IMR-90 (cell line): ENCODE measurements around the gene PPM1A. TPM values are rescaled to one million over a fixed set of nuclear protein-coding genes. Genes with fewer than 3 reads are reported as not detected.

ENCODE experiments used
- ATAC-seq: fragments of 200-7000 bp; cut with Tn5 transposase; 2 replicates; pipeline ENCODE4 v1.9.1; 2020; ENCODE audit warnings: low read depth, mild to moderate bottlenecking, moderate library complexity
- BruUV-seq: library from RNA; stranded (reverse); fragments of 400-500 nt; replicated peaks from 2 replicates; lab custom pipeline; 2021; lab: Mats Ljungman, UMichigan
- CTCF ChIA-PET: fragments of 300-600 bp; formaldehyde crosslinking; extraction: SDS; loops from one replicate; lab custom pipeline; 2021; ENCODE audit warnings: antibody characterized with exemption; lab: Yijun Ruan, JAX
- POLR2A ChIA-PET: fragments of 300-600 bp; sonication (Branson Sonifier 250); formaldehyde crosslinking; loops from one replicate; lab custom pipeline; 2022; ENCODE audit warnings: antibody characterized with exemption; ENCODE audit not compliant: unreplicated experiment; lab: Charles Lee
- DNase-seq: peaks from one replicate; pipeline ENCODE4 v3.0.0; 2013
- H2AFZ ChIP-seq: replicated peaks from 2 replicates; pipeline ENCODE3; 2013; ENCODE audit warnings: low read length, mild to moderate bottlenecking; ENCODE audit not compliant: poor library complexity
- H2AK5ac ChIP-seq: 2 replicates; pipeline ENCODE4 v1.6.1; 2013; ENCODE audit warnings: low read depth, low read length, inconsistent platforms
- H2AK9ac ChIP-seq: replicated peaks from 2 replicates; pipeline ENCODE3; 2013; ENCODE audit warnings: mild to moderate bottlenecking, low read depth, low read length, moderate library complexity; ENCODE audit not compliant: poor library complexity
- H2BK120ac ChIP-seq: 2 replicates; pipeline ENCODE4 v1.6.1; 2013; ENCODE audit warnings: low read depth, low read length, inconsistent platforms
- H2BK15ac ChIP-seq: 3 replicates; pipeline ENCODE4 v1.6.1; 2013; ENCODE audit warnings: low read depth, low read length, inconsistent platforms
- H2BK20ac ChIP-seq: 2 replicates; pipeline ENCODE4 v1.6.1; 2013; ENCODE audit warnings: low read depth, mild to moderate bottlenecking, inconsistent platforms, low read length, moderate library complexity
- H2BK5ac ChIP-seq: 2 replicates; pipeline ENCODE4 v1.6.1; 2013; ENCODE audit warnings: mild to moderate bottlenecking, low read depth, low read length, inconsistent platforms; ENCODE audit not compliant: poor library complexity, severe bottlenecking
- H3K14ac ChIP-seq: replicated peaks from 2 replicates; pipeline ENCODE4 v1.6.1; 2013; ENCODE audit warnings: low read depth, low read length, inconsistent platforms
- H3K18ac ChIP-seq: 2 replicates; pipeline ENCODE4 v1.6.1; 2013; ENCODE audit warnings: low read depth, low read length, control low read depth
- H3K23ac ChIP-seq: 2 replicates; pipeline ENCODE4 v1.6.1; 2013; ENCODE audit warnings: low read depth, low read length, inconsistent platforms
- H3K27ac ChIP-seq: 2 replicates; pipeline ENCODE4 v1.5.1; 2013; ENCODE audit warnings: mild to moderate bottlenecking, control low read depth, low read length; ENCODE audit not compliant: insufficient read depth
- H3K27me3 ChIP-seq: 2 replicates; pipeline ENCODE4 v1.6.1; 2013; ENCODE audit warnings: low read length; ENCODE audit not compliant: control insufficient read depth, insufficient read depth
- H3K36me3 ChIP-seq: 2 replicates; pipeline ENCODE4 v1.6.1; 2013; ENCODE audit warnings: low read length, mixed read lengths; ENCODE audit not compliant: control insufficient read depth, insufficient read depth
- H3K4ac ChIP-seq: 2 replicates; pipeline ENCODE4 v1.6.1; 2013; ENCODE audit warnings: low read depth, low read length, inconsistent platforms
- H3K4me1 ChIP-seq: 2 replicates; pipeline ENCODE4 v1.6.1; 2013; ENCODE audit warnings: low read length, mixed read lengths; ENCODE audit not compliant: control insufficient read depth, insufficient read depth
- H3K4me2 ChIP-seq: 2 replicates; pipeline ENCODE4 v1.6.1; 2013; ENCODE audit warnings: low read depth, mild to moderate bottlenecking, control low read depth, low read length, moderate library complexity
- H3K4me3 ChIP-seq: 2 replicates; pipeline ENCODE4 v1.5.1; 2013; ENCODE audit warnings: low read depth, mild to moderate bottlenecking, control low read depth, low read length, moderate library complexity; ENCODE audit not compliant: insufficient read depth
- H3K56ac ChIP-seq: 2 replicates; pipeline ENCODE4 v1.6.1; 2013; ENCODE audit warnings: low read length, inconsistent platforms; ENCODE audit not compliant: insufficient read depth; ENCODE audit errors: extremely low read depth
- H3K79me1 ChIP-seq, 2 experiments: 2 replicates each; pipeline ENCODE4 v1.6.1; 2013; ENCODE audit warnings: low read length in 2 of 2, inconsistent platforms in 1 of 2, low read depth in 1 of 2
- H3K9ac ChIP-seq: 2 replicates; pipeline ENCODE4 v1.6.1; 2013; ENCODE audit warnings: low read depth, low read length, control low read depth
- H3K9me1 ChIP-seq: 2 replicates; pipeline ENCODE4 v1.6.1; 2013; ENCODE audit warnings: low read length, inconsistent platforms; ENCODE audit not compliant: insufficient read depth
- H3K9me3 ChIP-seq: 2 replicates; pipeline ENCODE4 v1.6.1; 2013; ENCODE audit warnings: low read length; ENCODE audit not compliant: control insufficient read depth, insufficient read depth
- H4K20me1 ChIP-seq: 2 replicates; pipeline ENCODE4 v1.6.1; 2013; ENCODE audit warnings: low read length, inconsistent platforms; ENCODE audit not compliant: insufficient read depth
- H4K5ac ChIP-seq: 2 replicates; pipeline ENCODE4 v1.6.1; 2013; ENCODE audit warnings: mild to moderate bottlenecking, low read depth, low read length, control low read depth
- H4K8ac ChIP-seq, 2 experiments: 2 replicates each; pipeline ENCODE4 v1.6.1; 2013; ENCODE audit warnings: low read depth in 2 of 2, low read length in 2 of 2, control low read depth in 1 of 2, inconsistent platforms in 1 of 2
- H4K91ac ChIP-seq: 2 replicates; pipeline ENCODE4 v1.6.1; 2013; ENCODE audit warnings: low read depth, low read length, inconsistent platforms; ENCODE audit not compliant: insufficient read depth
- BHLHE40 ChIP-seq: fragments of 150-350 bp; IDR thresholded peaks from 2 replicates; pipeline ENCODE4 v1.6.1; 2016; ENCODE audit warnings: mild to moderate bottlenecking, low read depth, low read length
- CEBPB ChIP-seq: IDR thresholded peaks from 2 replicates; pipeline ENCODE4 v1.6.1; 2012; ENCODE audit warnings: low read depth, low read length, improper control_type of control experiment
- CHD1 ChIP-seq: IDR thresholded peaks from 2 replicates; pipeline ENCODE4 v1.6.1; 2012; ENCODE audit warnings: low read depth, low read length, improper control_type of control experiment
- MAFK ChIP-seq: IDR thresholded peaks from 2 replicates; pipeline ENCODE4 v1.6.1; 2012; ENCODE audit warnings: low read depth, low read length, improper control_type of control experiment
- MXI1 ChIP-seq: IDR thresholded peaks from 2 replicates; pipeline ENCODE4 v1.6.1; 2012; ENCODE audit warnings: low read depth, mild to moderate bottlenecking, low read length, moderate library complexity, borderline replicate concordance
- NFE2L2 ChIP-seq: fragments of 150-350 bp; IDR thresholded peaks from 2 replicates; pipeline ENCODE4 v1.6.1; 2016; ENCODE audit warnings: low read depth, mild to moderate bottlenecking, low read length
- POLR2A ChIP-seq: IDR thresholded peaks from 2 replicates; pipeline ENCODE4 v1.6.1; 2012; ENCODE audit warnings: mild to moderate bottlenecking, low read depth, low read length
- RAD21 ChIP-seq: IDR thresholded peaks from 2 replicates; pipeline ENCODE4 v1.6.1; 2012; ENCODE audit warnings: low read length, improper control_type of control experiment
- RCOR1 ChIP-seq: IDR thresholded peaks from 2 replicates; pipeline ENCODE4 v1.6.1; 2012; ENCODE audit warnings: mild to moderate bottlenecking, low read length, improper control_type of control experiment; ENCODE audit not compliant: insufficient replicate concordance
- RFX5 ChIP-seq: IDR thresholded peaks from 2 replicates; pipeline ENCODE4 v1.8.0; 2012; ENCODE audit warnings: low read depth, mild to moderate bottlenecking, low read length, moderate library complexity
- WGBS, 2 experiments: methylation state at CpG; one replicate each; pipeline versions ENCODE4 v1.1.5 to v1.1.7; 2013; ENCODE audit warnings: missing lambda C conversion rate in 2 of 2; ENCODE audit not compliant: insufficient read length in 1 of 2; ENCODE audit errors: extremely low coverage in 2 of 2; 5-methylcytosine and 5-hydroxymethylcytosine counted together
- dilution Hi-C: fragments of 300-500 bp; cut with HindIII; formaldehyde crosslinking; loops from one replicate; pipeline ENCODE4 v1.14.3; 2018; ENCODE audit warnings: low sequenced_read_pairs; ENCODE audit not compliant: unreplicated experiment
- in situ Hi-C: fragments of 300-500 bp; cut with MboI; formaldehyde crosslinking; loops from 3 replicates; pipeline ENCODE4 v1.14.3; 2019; ENCODE audit warnings: low sequenced_read_pairs, inconsistent platforms, mixed read lengths
- intact Hi-C: fragments of 100-400 bp; cut with micrococcal nuclease; formaldehyde crosslinking; loops from 2 replicates; pipeline ENCODE4 v1.10.0; 2022
- polyA plus RNA-seq, 3 experiments: library from polyadenylated mRNA; depleted of rRNA; stranded (reverse); fragments of >200 nt; gene quantifications; 2 replicates each; pipeline ENCODE4 v1.2.3, GENCODE V29; 2012; ENCODE audit warnings: low replicate concordance in 1 of 3
- total RNA-seq: library from RNA; depleted of rRNA; stranded (reverse); fragments of >200 nt; gene quantifications from 2 replicates; pipeline ENCODE4 v1.2.3, GENCODE V29; 2012
- TF ChIP-seq, protein P1 (sequence below): fragments of 150-350 bp; IDR thresholded peaks from 2 replicates; pipeline ENCODE4 v1.6.1; 2017; ENCODE audit warnings: mild to moderate bottlenecking, antibody characterized with exemption, low read length, low read depth
- TF ChIP-seq, protein P2 (sequence below): conservative IDR thresholded peaks from 2 replicates; pipeline ENCODE4 v1.5.1; 2012; ENCODE audit warnings: mild to moderate bottlenecking, low read depth, low read length, improper control_type of control experiment
- TF ChIP-seq, protein P3 (sequence below): fragments of 150-350 bp; IDR thresholded peaks from 2 replicates; pipeline ENCODE4 v1.6.1; 2016; ENCODE audit warnings: low read depth, mild to moderate bottlenecking, low read length, moderate library complexity, borderline replicate concordance

PPM1A gene
- total and polyA plus RNA-seq, 2 of the 4 experiments (the other 2 are of a cell fraction) = 14.3 to 15.1 TPM

DNA sequence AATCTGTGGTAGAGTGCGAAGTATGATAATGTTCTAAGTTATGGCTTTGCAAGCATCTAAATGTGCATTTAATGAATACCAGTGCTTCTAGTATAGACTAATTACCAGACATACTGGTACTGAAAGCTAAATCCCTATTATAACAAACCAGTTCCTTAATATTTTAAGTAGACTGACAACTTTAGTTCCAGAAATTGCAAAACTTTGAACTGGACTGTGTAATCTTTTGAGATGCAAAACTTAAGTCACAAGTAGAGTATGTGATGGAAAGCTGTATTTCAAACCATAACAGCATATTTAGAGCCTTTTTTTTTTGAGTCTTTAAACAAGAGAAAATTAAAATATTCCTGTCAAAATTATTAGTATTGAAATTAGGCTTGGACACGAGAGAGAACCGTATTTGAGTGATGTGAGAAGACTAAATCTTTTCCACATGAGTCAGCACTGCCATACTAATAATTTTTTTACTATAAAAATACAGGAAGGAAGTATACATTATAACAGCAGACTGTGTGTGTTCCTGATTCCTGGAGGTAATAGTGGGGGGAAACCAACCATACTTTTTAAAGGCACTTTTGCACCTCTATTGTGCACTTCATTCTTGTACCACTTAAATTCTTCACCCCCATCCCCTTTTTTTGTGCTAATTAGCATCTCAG is 45.5 kb downstream of the PPM1A start:
- POLR2A ChIA-PET = no interaction called here
- no TSS peak for BruUV-seq
- no peak overlapping the region for H3K23ac ChIP-seq

More for the DNA sequence above, 45.5 kb downstream of the PPM1A start:
- H2AK5ac ChIP-seq = no peak overlapping the region
- H4K91ac ChIP-seq = no peak overlapping the region
- no peaks in the 10 kb centered on the region for H3K27me3 ChIP-seq
- no peak overlapping the region for H4K5ac ChIP-seq
- intact Hi-C loops (no loop called here), in situ Hi-C loops (no loop called here), dilution Hi-C loops (no loop called here)
- DNase-seq (no peak), ATAC-seq (no peak)
- no peaks in the 10 kb centered on the region for H4K20me1 ChIP-seq
- no peak overlapping the region for H3K27ac ChIP-seq
- H3K4me2 ChIP-seq = no peak overlapping the region
- CTCF ChIA-PET = interaction anchor here (0.5 kb wide), 1 partner anchor 16 kb away, joined by 3 read pairs; no protein-coding TSS in a partner anchor
- H3K4ac ChIP-seq = no peak overlapping the region
- TF ChIP-seq MXI1 (no peak), RFX5 (no peak), POLR2A (no peak), CHD1 (no peak), NFE2L2 (no peak), BHLHE40 (no peak), CEBPB (no peak), MAFK (no peak), RAD21 (no peak), RCOR1 (no peak)
- TF ChIP-seq, protein P1, sequence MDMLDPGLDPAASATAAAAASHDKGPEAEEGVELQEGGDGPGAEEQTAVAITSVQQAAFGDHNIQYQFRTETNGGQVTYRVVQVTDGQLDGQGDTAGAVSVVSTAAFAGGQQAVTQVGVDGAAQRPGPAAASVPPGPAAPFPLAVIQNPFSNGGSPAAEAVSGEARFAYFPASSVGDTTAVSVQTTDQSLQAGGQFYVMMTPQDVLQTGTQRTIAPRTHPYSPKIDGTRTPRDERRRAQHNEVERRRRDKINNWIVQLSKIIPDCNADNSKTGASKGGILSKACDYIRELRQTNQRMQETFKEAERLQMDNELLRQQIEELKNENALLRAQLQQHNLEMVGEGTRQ = no peak
- TF ChIP-seq, protein P2, sequence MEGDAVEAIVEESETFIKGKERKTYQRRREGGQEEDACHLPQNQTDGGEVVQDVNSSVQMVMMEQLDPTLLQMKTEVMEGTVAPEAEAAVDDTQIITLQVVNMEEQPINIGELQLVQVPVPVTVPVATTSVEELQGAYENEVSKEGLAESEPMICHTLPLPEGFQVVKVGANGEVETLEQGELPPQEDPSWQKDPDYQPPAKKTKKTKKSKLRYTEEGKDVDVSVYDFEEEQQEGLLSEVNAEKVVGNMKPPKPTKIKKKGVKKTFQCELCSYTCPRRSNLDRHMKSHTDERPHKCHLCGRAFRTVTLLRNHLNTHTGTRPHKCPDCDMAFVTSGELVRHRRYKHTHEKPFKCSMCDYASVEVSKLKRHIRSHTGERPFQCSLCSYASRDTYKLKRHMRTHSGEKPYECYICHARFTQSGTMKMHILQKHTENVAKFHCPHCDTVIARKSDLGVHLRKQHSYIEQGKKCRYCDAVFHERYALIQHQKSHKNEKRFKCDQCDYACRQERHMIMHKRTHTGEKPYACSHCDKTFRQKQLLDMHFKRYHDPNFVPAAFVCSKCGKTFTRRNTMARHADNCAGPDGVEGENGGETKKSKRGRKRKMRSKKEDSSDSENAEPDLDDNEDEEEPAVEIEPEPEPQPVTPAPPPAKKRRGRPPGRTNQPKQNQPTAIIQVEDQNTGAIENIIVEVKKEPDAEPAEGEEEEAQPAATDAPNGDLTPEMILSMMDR = no peak
- TF ChIP-seq, protein P3, sequence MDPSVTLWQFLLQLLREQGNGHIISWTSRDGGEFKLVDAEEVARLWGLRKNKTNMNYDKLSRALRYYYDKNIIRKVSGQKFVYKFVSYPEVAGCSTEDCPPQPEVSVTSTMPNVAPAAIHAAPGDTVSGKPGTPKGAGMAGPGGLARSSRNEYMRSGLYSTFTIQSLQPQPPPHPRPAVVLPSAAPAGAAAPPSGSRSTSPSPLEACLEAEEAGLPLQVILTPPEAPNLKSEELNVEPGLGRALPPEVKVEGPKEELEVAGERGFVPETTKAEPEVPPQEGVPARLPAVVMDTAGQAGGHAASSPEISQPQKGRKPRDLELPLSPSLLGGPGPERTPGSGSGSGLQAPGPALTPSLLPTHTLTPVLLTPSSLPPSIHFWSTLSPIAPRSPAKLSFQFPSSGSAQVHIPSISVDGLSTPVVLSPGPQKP = no peak
- no peak overlapping the region for H3K14ac ChIP-seq
- no CpG with 5 or more reads among the region's 3 CpGs for WGBS, 2 experiments
- no peak overlapping the region for H4K8ac ChIP-seq
- H3K9me1 ChIP-seq = no peaks in the 10 kb centered on the region
- no peak overlapping the region for H2AFZ ChIP-seq
- H3K9me3 ChIP-seq = no peaks in the 10 kb centered on the region
- H2BK15ac ChIP-seq = no peak overlapping the region
- H3K9ac ChIP-seq = no peak overlapping the region
- no peak overlapping the region for H3K4me3 ChIP-seq
- no peak overlapping the region for H3K18ac ChIP-seq
- no peak overlapping the region for H2AK9ac ChIP-seq
- no peak overlapping the region for H2BK120ac ChIP-seq
- H3K4me1 ChIP-seq = no peaks in the 10 kb centered on the region
- peaks cover 3 to 6% of the 10 kb centered on the region in 2 experiments; a peak in 2 of 4 replicates for H3K79me1 ChIP-seq
- H2BK5ac ChIP-seq = no peak overlapping the region
- no peak overlapping the region for H3K56ac ChIP-seq
- H2BK20ac ChIP-seq = no peak overlapping the region
- H3K36me3 ChIP-seq = peaks cover 6% of the 10 kb centered on the region
